Upper lobe of left lung (tissue), 6 donors: ENCODE results near the gene PSPH. TPM values are rescaled to one million over a fixed set of nuclear protein-coding genes. Genes with fewer than 3 reads are reported as not detected.
"Not testable (repeated sequence)": the region's sequence is repeated elsewhere in the genome, so short reads cannot be mapped to it uniquely, and the experiment has no call there.

Experiments used
- ATAC-seq, 2 donors: fragments of 200-7000 bp; cut with Tn5 transposase; one replicate each; pipeline ENCODE4 v1.9.1; 2022; ENCODE audit warnings: mild to moderate bottlenecking in 2 of 2, moderate library complexity in 2 of 2; ENCODE audit not compliant: low FRiP score in 2 of 2
- DNase-seq, 2 donors: peaks; one replicate each; pipeline ENCODE4 v3.0.0-alpha.2; 2019 to 2020
- H3K27ac ChIP-seq, 4 donors: fragments of 200-600 bp; sonication (generic); one replicate each; pipeline ENCODE4 v1.5.1; 2016 to 2019
- H3K27me3 ChIP-seq, 4 donors: fragments of 200-600 bp; sonication (generic); one replicate each; pipeline ENCODE4 v1.5.1; 2017 to 2019
- H3K36me3 ChIP-seq, 4 donors: fragments of 200-600 bp; sonication (generic); one replicate each; pipeline ENCODE4 v1.5.1; 2016 to 2019
- H3K4me1 ChIP-seq, 4 donors: fragments of 200-600 bp; sonication (generic); one replicate each; pipeline ENCODE4 v1.5.1; 2018 to 2019
- H3K4me3 ChIP-seq, 4 donors: fragments of 200-600 bp; sonication (generic); one replicate each; pipeline ENCODE4 v1.5.1; 2017 to 2019; ENCODE audit warnings: mild to moderate bottlenecking in 2 of 4, moderate library complexity in 1 of 4
- H3K9me3 ChIP-seq, 4 donors: fragments of 200-600 bp; sonication (generic); one replicate each; pipeline ENCODE4 v1.5.1; 2018 to 2019
- EP300 ChIP-seq, 4 donors: sonication (generic); formaldehyde crosslinking; IDR thresholded peaks; one replicate each; pipeline ENCODE4 v1.5.1; 2017; ENCODE audit warnings: antibody characterized with exemption in 4 of 4, control low read depth in 2 of 4
- POLR2A ChIP-seq, 4 donors: fragments of 450-650 bp; IDR thresholded peaks; one replicate each; pipeline ENCODE4 v1.5.1; 2016 to 2017; ENCODE audit warnings: antibody characterized with exemption in 4 of 4, mild to moderate bottlenecking in 2 of 4
- POLR2AphosphoS5 ChIP-seq, 2 donors: sonication (generic); formaldehyde crosslinking; IDR thresholded peaks; one replicate each; pipeline ENCODE4 v1.5.1; 2017; ENCODE audit warnings: antibody characterized with exemption in 2 of 2
- WGBS, 2 donors: methylation state at CpG; one replicate each; pipeline ENCODE4 v1.1.5; 2017 to 2018; 5-methylcytosine and 5-hydroxymethylcytosine counted together
- total RNA-seq, 6 donors: library from RNA; depleted of rRNA in 4 of 6; stranded (reverse); fragments of >200 nt in 4 of 6; gene quantifications; one replicate each; pipeline versions ENCODE4 v1.1.0 to v1.2.1, GENCODE V29; 2016 to 2021
- TF ChIP-seq, protein P1 (sequence below), 6 experiments: fragments of 450-650 bp in 4 of 6; fragments of 200-600 bp in 2 of 6; sonication (generic) in 2 of 6; IDR thresholded peaks; one replicate each; pipeline ENCODE4 v1.5.1; 2016 to 2019; ENCODE audit warnings: antibody characterized with exemption in 6 of 6
- donor health status: DM: no; HTN: no; CAD: no; lungs with moderate emphysema.
- donor health status: DM: no; HTN: yes; CAD: no; lungs with severe emphysema.

The PSPH gene
- total RNA-seq, 6 donors from 2014 or later: 6.8 to 18.9 (median 13.5) TPM

DNA sequence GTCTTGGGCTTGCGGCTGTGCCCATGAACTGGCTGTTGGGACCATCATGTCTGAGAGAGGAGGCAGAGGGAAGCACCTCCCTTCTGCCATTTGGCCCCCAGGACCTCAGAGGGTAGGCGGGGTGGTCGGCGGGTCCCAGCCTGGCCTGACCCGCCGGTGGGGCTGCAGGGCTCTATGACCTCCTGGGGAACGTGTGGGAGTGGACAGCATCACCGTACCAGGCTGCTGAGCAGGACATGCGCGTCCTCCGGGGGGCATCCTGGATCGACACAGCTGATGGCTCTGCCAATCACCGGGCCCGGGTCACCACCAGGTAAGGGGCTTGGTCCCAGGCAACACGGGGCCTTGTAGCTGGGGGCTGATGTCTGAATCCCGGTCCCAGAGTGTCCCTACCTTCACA lies 27.0 kb upstream of the PSPH start:
- Histone ChIP-seq H3K9me3 (no peaks in the 10 kb centered on the region), H3K27ac (no peak overlapping the region), H3K27me3 (no peaks in the 10 kb centered on the region), H3K4me1 (peaks cover 4 to 15% (median 8%) of the 10 kb centered on the region in 4 donors), H3K4me3 (no peak overlapping the region), H3K36me3 (peaks cover 3 to 38% (median 27%) of the 10 kb centered on the region in 4 donors)
- TF ChIP-seq EP300 (IDR thresholded peaks at IDR 0.05) (no peak), POLR2A (IDR thresholded peaks at IDR 0.05) (no peak), POLR2AphosphoS5 (IDR thresholded peaks at IDR 0.05) (no peak)
- TF ChIP-seq, protein P1, sequence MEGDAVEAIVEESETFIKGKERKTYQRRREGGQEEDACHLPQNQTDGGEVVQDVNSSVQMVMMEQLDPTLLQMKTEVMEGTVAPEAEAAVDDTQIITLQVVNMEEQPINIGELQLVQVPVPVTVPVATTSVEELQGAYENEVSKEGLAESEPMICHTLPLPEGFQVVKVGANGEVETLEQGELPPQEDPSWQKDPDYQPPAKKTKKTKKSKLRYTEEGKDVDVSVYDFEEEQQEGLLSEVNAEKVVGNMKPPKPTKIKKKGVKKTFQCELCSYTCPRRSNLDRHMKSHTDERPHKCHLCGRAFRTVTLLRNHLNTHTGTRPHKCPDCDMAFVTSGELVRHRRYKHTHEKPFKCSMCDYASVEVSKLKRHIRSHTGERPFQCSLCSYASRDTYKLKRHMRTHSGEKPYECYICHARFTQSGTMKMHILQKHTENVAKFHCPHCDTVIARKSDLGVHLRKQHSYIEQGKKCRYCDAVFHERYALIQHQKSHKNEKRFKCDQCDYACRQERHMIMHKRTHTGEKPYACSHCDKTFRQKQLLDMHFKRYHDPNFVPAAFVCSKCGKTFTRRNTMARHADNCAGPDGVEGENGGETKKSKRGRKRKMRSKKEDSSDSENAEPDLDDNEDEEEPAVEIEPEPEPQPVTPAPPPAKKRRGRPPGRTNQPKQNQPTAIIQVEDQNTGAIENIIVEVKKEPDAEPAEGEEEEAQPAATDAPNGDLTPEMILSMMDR (IDR thresholded peaks at IDR 0.05): no peak
- DNase-seq: peak; percentile 18 to 75
- no peak for ATAC-seq
- WGBS, 2 donors: 94 to 97% methylated on average over 11 to 14 of the region's 16 CpGs

DNA sequence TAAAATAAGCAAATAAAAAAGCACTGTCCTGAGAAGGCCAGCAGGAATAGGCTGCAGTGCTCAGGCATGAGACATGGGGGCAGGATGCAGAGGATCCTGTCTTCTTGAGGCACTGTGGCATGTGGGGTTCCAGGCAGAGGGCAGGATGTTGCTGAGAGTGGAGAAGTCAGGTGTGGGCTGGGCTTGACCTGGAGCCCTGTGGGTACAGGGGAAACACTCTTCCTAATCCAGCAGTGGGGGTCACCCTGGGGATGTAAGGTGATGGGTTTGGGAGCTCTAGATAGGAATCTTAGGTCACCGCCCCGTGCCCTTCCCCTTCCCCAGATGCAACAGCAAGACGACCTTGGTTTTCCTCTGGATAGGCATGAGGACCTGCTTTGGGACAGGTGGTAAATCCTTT lies 26.4 kb upstream of the PSPH start:
- TF ChIP-seq, protein P1 (IDR thresholded peaks at IDR 0.05): no peak
- TF ChIP-seq POLR2A (IDR thresholded peaks at IDR 0.05) (no peak), EP300 (IDR thresholded peaks at IDR 0.05) (no peak), POLR2AphosphoS5 (IDR thresholded peaks at IDR 0.05) (no peak)
- Histone ChIP-seq H3K4me1 (peaks cover 4 to 15% (median 8%) of the 10 kb centered on the region in 4 donors), H3K27me3 (no peaks in the 10 kb centered on the region), H3K4me3 (no peak overlapping the region), H3K27ac (no peak overlapping the region), H3K36me3 (peaks cover 3 to 43% (median 29%) of the 10 kb centered on the region in 4 donors), H3K9me3 (no peaks in the 10 kb centered on the region)
- ATAC-seq (no peak), DNase-seq (peak in 1 of 2 donors; percentile 8)
- WGBS, 2 donors: 80 to 90% methylated on average over 1 to 3 of the region's 3 CpGs

DNA sequence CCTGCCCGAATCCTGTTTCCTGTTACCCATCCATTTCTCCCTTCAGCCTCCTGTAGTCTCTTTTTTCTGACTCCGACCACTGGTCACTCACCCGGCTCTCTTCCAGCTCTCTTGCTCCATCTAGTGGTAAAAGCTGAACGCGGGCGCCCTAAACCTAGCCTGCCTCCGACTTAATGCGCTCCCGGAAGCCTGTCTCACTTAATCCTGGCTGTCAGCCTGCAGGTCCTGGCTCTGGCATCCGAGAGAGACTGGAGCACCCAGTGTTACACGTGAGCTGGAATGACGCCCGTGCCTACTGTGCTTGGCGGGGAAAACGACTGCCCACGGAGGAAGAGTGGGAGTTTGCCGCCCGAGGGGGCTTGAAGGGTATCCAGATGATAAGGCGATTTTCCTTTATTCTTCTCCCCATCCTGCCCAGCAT lies 23.1 kb upstream of the PSPH start:
- ATAC-seq: peak; percentile 95 to 97
- no peaks in the 10 kb centered on the region for H3K9me3 ChIP-seq
- no peaks in the 10 kb centered on the region for H3K27me3 ChIP-seq
- H3K4me3 ChIP-seq: no peak overlapping the region
- peaks cover 3 to 10% (median 4%) of the 10 kb centered on the region in 4 donors for H3K4me1 ChIP-seq
- TF ChIP-seq POLR2A (IDR thresholded peaks at IDR 0.05) (peak in 1 of 4 donors; percentile 8), EP300 (IDR thresholded peaks at IDR 0.05) (no peak), POLR2AphosphoS5 (IDR thresholded peaks at IDR 0.05) (no peak)
- TF ChIP-seq, protein P1 (IDR thresholded peaks at IDR 0.05): peak; percentile 82 to 91 (median 88)
- H3K27ac ChIP-seq: peak overlapping the region in 1 of 4 donors; percentile 36
- WGBS, 2 donors: 14 to 27% methylated on average over 18 to 19 of the region's 19 CpGs
- peaks cover 10 to 54% (median 31%) of the 10 kb centered on the region in 4 donors for H3K36me3 ChIP-seq
- DNase-seq: peak in 1 of 2 donors; percentile 91

DNA sequence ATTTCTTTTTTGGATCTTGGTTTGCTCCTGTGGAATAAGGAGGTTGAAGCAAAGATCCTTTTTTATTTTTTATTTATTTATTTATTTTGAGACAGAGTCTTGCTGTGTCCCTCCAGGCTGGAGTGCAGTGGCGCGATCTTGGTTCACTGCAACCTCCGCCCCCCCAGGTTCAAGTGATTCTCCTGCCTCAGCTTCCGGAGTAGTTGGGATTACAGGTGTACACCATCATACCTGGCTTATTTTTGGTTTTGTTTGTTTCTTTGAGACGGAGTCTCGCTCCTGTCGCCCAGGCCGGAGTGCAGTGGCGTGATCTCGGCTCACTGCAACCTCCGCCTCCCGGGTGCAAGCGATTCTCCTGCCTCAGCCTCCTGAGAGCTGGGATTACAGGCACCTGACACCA lies 15.1 kb upstream of the PSPH start:
- H3K9me3 ChIP-seq, H3K27me3 ChIP-seq, ATAC-seq, H3K4me3 ChIP-seq, H3K27ac ChIP-seq: not testable (repeated sequence)
- Histone ChIP-seq H3K36me3 (peaks cover 11 to 53% (median 25%) of the 10 kb centered on the region in 4 donors), H3K4me1 (peaks cover 8 to 16% (median 10%) of the 10 kb centered on the region in 4 donors)
- DNase-seq: peak in 1 of 2 donors; percentile 3
- 93 to 97% methylated on average over 13 of the region's 13 CpGs for WGBS, 2 donors

DNA sequence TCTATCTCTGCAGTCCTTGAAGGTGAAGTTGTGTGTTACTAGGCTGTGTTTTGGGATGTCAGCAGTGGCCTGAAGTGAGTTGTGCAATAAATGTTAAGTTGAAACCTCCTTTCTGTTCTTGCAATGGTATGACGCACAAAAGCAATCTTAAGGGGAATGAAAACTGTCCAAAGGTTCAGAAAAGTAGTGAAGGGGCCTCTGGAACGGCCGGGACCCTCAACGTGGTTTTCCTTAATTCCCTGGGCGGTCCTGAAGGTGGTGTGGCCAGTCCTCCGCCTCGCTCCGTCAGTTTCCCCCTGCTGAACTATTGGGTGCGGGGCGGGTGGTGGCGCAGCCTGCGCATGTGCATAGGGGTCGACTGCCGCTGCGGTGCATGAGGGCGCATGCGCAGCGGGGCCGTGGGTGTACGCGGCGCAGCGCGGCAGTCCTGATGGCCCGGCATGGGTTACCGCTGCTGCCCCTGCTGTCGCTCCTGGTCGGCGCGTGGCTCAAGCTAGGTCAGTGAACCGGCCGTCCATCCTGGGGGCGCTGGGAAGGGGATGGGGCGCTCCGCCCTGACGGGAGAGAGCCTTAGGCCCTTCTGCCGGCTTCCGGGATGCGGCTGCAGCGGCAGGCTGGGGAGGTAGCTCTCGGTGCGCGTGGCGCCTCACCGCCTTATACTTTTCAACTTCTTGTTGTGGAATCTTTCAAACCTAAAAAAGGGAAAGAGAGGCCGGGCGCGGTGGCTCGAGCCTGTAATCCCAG lies 12.8 kb upstream of the PSPH start, which contains the start of gene SUMF2:
Gene SUMF2, plus strand, starts transcription at position 405 of the 744 bp plus-strand sequence. Its CDS starts 26 bp downstream, at position 431.
- H3K27me3 ChIP-seq: no peaks in the 10 kb centered on the region
- ATAC-seq: peak; percentile 98 to 99
- WGBS, 2 donors: 1% methylated on average over 21 to 44 of the region's 49 CpGs

More for the DNA sequence above, 12.8 kb upstream of the PSPH start, which contains the start of gene SUMF2:
- DNase-seq: peak; percentile 94 to 98
- H3K27ac ChIP-seq: peak within 1 kb of the TSS; percentile 87 to 94 (median 90)
- no peak for TF ChIP-seq EP300 (IDR thresholded peaks at IDR 0.05)
- peak; percentile 93 to 95 for TF ChIP-seq POLR2AphosphoS5 (IDR thresholded peaks at IDR 0.05)
- TF ChIP-seq, protein P1 (IDR thresholded peaks at IDR 0.05): peak; percentile 17 to 51 (median 34)
- peak in 3 of 4 donors; percentile 82 to 94 (median 84) for TF ChIP-seq POLR2A (IDR thresholded peaks at IDR 0.05)
- H3K36me3 ChIP-seq: peaks cover 12 to 52% (median 30%) of the 10 kb centered on the region in 4 donors
- peak within 1 kb of the TSS; percentile 71 to 97 (median 85) for H3K4me3 ChIP-seq
- H3K9me3 ChIP-seq: no peaks in the 10 kb centered on the region
- H3K4me1 ChIP-seq: peaks cover 8 to 16% (median 10%) of the 10 kb centered on the region in 4 donors
